Panc1 (cell line): ENCODE measurements around the gene ADORA2A.

Source experiments
- CTCF ChIP-seq: fragments of 450-650 bp; IDR thresholded peaks from 2 replicates; pipeline ENCODE4 v1.5.1; 2017; ENCODE audit warnings: mild to moderate bottlenecking
- POLR2AphosphoS5 ChIP-seq: IDR thresholded peaks from 2 replicates; pipeline ENCODE4 v1.6.1; 2012; ENCODE audit warnings: mild to moderate bottlenecking, low read depth, low read length, moderate library complexity
- SIN3A ChIP-seq: IDR thresholded peaks from 2 replicates; pipeline ENCODE4 v1.6.1; 2012; ENCODE audit warnings: low read depth, mild to moderate bottlenecking, low read length, moderate library complexity, borderline replicate concordance; ENCODE audit not compliant: insufficient read depth

- no peak for TF ChIP-seq CTCF
- no peak for TF ChIP-seq SIN3A
- TF ChIP-seq POLR2AphosphoS5, result no peak
Observed at GRCh38 chr22:24453853-24454252, 26.5 kb downstream of the ADORA2A start.
